Esophagus muscularis mucosa (tissue), 4 donors: ENCODE measurements around the gene TMPRSS12. TPM values are rescaled to one million over a fixed set of nuclear protein-coding genes. Genes with fewer than 3 reads are reported as not detected.
"Not testable (repeated sequence)": the region's sequence is repeated elsewhere in the genome, so short reads cannot be mapped to it uniquely, and the experiment has no call there.

Source experiments
- DNase-seq: peaks from one replicate; pipeline ENCODE4 v3.0.0-alpha.2; 2017; ENCODE audit errors: extremely low spot score
- H3K27ac ChIP-seq, 4 donors: fragments of 200-600 bp; sonication (generic); replicated peaks in 1 of 4; 1 replicate in 3 of 4; 2 replicates in 1 of 4; pipeline ENCODE4 v1.5.1; 2016 to 2019; ENCODE audit warnings: mild to moderate bottlenecking in 1 of 4
- H3K27me3 ChIP-seq, 4 donors: fragments of 200-600 bp; sonication (generic); one replicate each; pipeline versions ENCODE4 v1.5.1 to v1.6.0; 2016 to 2019
- H3K36me3 ChIP-seq, 4 donors: fragments of 200-600 bp; sonication (generic); one replicate each; pipeline ENCODE4 v1.5.1; 2016 to 2019
- H3K4me1 ChIP-seq, 4 donors: fragments of 200-600 bp; sonication (generic); one replicate each; pipeline ENCODE4 v1.5.1; 2016 to 2019
- H3K4me3 ChIP-seq, 4 donors: fragments of 200-600 bp; sonication (generic); 1 replicate in 2 of 4; 2 replicates in 2 of 4; pipeline ENCODE4 v1.5.1; 2016 to 2019; ENCODE audit warnings: mild to moderate bottlenecking in 4 of 4, moderate library complexity in 1 of 4
- H3K9me3 ChIP-seq, 4 donors: fragments of 200-600 bp; sonication (generic); 1 replicate in 3 of 4; 2 replicates in 1 of 4; pipeline ENCODE4 v1.5.1; 2016 to 2019
- CTCF ChIP-seq, 3 experiments: fragments of 200-600 bp in 2 of 3; fragments of 450-650 bp in 1 of 3; sonication (generic) in 2 of 3; IDR thresholded peaks; one replicate each; pipeline ENCODE4 v1.5.1; 2017 to 2019; ENCODE audit warnings: antibody characterized with exemption in 3 of 3, mild to moderate bottlenecking in 2 of 3, moderate library complexity in 1 of 3
- EP300 ChIP-seq: sonication (generic); formaldehyde crosslinking; IDR thresholded peaks from one replicate; pipeline ENCODE4 v1.6.1; 2017; ENCODE audit warnings: antibody characterized with exemption
- POLR2A ChIP-seq: fragments of 450-650 bp; IDR thresholded peaks from one replicate; pipeline ENCODE4 v1.6.1; 2017; ENCODE audit warnings: antibody characterized with exemption, moderate library complexity, mild to moderate bottlenecking, low read depth
- POLR2AphosphoS5 ChIP-seq, 2 donors: sonication (generic); formaldehyde crosslinking; IDR thresholded peaks; one replicate each; pipeline ENCODE4 v1.6.1; 2017; ENCODE audit warnings: antibody characterized with exemption in 2 of 2
- WGBS: methylation state at CpG from one replicate; pipeline ENCODE4 v1.1.5; 2018; 5-methylcytosine and 5-hydroxymethylcytosine counted together
- intact Hi-C: fragments of 100-400 bp; cut with DNase I; formaldehyde crosslinking; loops from one replicate; pipeline ENCODE4 v1.15.1; 2023
- total RNA-seq, 4 donors: library from RNA; depleted of rRNA; stranded (reverse); fragments of >200 nt; gene quantifications; one replicate each; pipeline versions ENCODE4 v1.1.0 to v1.2.1, GENCODE V29; 2016

The TMPRSS12 gene
- total RNA-seq, 4 donors from 2014 or later: not detected

DNA sequence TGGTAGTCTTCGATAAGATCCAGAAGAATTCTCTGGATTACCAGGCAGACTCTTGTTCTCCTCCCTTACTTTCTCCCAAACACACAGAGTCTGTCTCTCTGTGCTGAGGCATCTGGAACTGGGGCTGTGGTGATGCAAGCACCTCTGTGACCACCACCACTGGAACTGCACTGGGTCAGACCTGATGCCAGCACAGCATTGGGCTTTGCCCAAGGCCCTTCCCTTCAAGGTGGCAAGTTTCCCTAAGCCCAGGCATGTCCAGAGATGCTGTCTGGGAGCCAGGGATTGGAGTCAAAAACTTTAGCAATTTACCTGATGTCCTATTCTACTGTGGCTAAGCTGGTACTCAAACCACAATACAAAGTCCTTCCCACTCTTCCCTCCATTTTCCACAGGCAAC lies 14.6 kb upstream of the TMPRSS12 start:
- no peaks in the 10 kb centered on the region for H3K36me3 ChIP-seq
- no peak for DNase-seq
- no peak overlapping the region for H3K27ac ChIP-seq
- H3K27me3 ChIP-seq: no peaks in the 10 kb centered on the region
- H3K9me3 ChIP-seq: peaks cover 0 to 4% (median 0%) of the 10 kb centered on the region in 4 donors
- TF ChIP-seq POLR2AphosphoS5 (IDR thresholded peaks at IDR 0.05) (no peak), POLR2A (no peak), CTCF (IDR thresholded peaks at IDR 0.05) (no peak), EP300 (no peak)
- WGBS: 100% methylated on average over 1 of the region's 1 CpG
- peaks cover 0 to 15% (median 9%) of the 10 kb centered on the region in 4 donors for H3K4me1 ChIP-seq
- H3K4me3 ChIP-seq: no peak overlapping the region
- intact Hi-C loops: loop anchor here (5.0 kb wide), 2 partner anchors 61 to 94 kb away; no protein-coding TSS in a partner anchor

- H3K27me3 ChIP-seq: no peaks in the 10 kb centered on the region
- no peak overlapping the region for H3K4me3 ChIP-seq
- TF ChIP-seq CTCF (IDR thresholded peaks at IDR 0.05) (no peak), POLR2A (no peak), EP300 (no peak), POLR2AphosphoS5 (IDR thresholded peaks at IDR 0.05) (no peak)
- H3K36me3 ChIP-seq: no peaks in the 10 kb centered on the region
- 72% methylated on average over 2 of the region's 2 CpGs for WGBS
- peaks cover 0 to 4% (median 0%) of the 10 kb centered on the region in 4 donors for H3K9me3 ChIP-seq
- H3K4me1 ChIP-seq: peaks cover 0 to 15% (median 9%) of the 10 kb centered on the region in 4 donors
- no peak overlapping the region for H3K27ac ChIP-seq
- intact Hi-C loops: loop anchor here (5.0 kb wide), 2 partner anchors 62 to 93 kb away; no protein-coding TSS in a partner anchor
- DNase-seq: no peak
Measured at GRCh38 chr12:50828886-50829285, 13.8 kb upstream of the TMPRSS12 start.

DNA sequence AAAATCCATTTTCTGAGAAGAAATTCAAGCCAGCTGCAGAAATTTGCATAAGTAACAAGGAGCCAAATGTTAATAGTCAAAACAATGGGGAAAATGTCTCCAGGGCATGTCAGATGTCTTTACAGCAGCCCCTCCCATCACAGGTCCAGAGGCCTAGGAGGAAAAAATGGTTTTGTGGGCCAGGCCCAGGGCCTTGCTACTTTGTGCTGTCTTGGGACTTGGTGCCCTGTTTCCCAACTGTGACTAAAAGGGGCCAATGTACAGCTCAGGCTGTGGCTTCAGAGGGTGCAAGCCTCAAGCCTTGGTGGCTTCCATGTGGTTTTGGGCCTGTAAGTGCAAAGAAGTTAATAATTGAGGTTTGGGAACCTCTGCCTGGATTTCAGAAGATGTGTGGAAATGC lies 8.9 kb upstream of the TMPRSS12 start:
- H3K4me3 ChIP-seq, H3K4me1 ChIP-seq, H3K36me3 ChIP-seq, intact Hi-C loops, H3K27ac ChIP-seq, H3K9me3 ChIP-seq, H3K27me3 ChIP-seq, DNase-seq: not testable (repeated sequence)

DNA sequence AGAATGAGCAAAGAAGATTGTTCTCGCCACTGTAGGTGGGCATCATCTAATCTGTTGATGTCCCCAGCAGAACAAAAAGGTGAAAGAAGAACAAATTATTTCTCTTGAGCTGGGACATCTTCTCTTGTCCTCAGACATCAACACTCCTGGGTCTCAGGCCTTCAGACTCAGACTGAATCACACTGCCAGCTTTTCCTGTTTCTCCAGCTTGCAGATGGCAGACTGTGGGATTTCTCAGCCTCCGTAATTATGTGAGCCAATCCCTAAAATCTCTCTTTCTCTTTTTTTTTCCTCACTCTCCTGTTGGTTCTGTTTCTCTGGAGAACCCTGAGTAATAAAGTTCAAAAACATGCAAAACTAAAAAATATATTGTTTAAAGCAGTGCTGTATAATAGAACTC lies 3.7 kb upstream of the TMPRSS12 start:
- TF ChIP-seq POLR2AphosphoS5 (IDR thresholded peaks at IDR 0.05) (no peak), CTCF (IDR thresholded peaks at IDR 0.05) (no peak), POLR2A (no peak), EP300 (no peak)
- H3K27me3 ChIP-seq: peaks cover 0 to 8% (median 0%) of the 10 kb centered on the region in 4 donors
- WGBS: 89% methylated on average over 2 of the region's 2 CpGs
- intact Hi-C loops: no loop called here
- H3K4me1 ChIP-seq: peaks cover 0 to 4% (median 0%) of the 10 kb centered on the region in 4 donors
- peaks cover 0 to 9% (median 7%) of the 10 kb centered on the region in 4 donors for H3K9me3 ChIP-seq
- H3K4me3 ChIP-seq: no peak overlapping the region
- no peak for DNase-seq
- no peaks in the 10 kb centered on the region for H3K36me3 ChIP-seq
- H3K27ac ChIP-seq: no peak overlapping the region

- Histone ChIP-seq H3K27ac (no peak overlapping the region), H3K4me1 (peaks cover 0 to 4% (median 0%) of the 10 kb centered on the region in 4 donors), H3K4me3 (no peak overlapping the region), H3K27me3 (peaks cover 0 to 8% (median 0%) of the 10 kb centered on the region in 4 donors), H3K9me3 (peaks cover 0 to 9% (median 7%) of the 10 kb centered on the region in 4 donors), H3K36me3 (no peaks in the 10 kb centered on the region)
- DNase-seq: no peak
- TF ChIP-seq CTCF (IDR thresholded peaks at IDR 0.05) (no peak), POLR2A (no peak), POLR2AphosphoS5 (IDR thresholded peaks at IDR 0.05) (no peak), EP300 (no peak)
- intact Hi-C loops: no loop called here
- WGBS: 89% methylated on average over 7 of the region's 7 CpGs
Measured at GRCh38 chr12:50840809-50841487, 1.8 kb upstream of the TMPRSS12 start.
